NB4 (cell line): Measurements from ENCODE around the gene PIP5K1C.

ENCODE experiments used
- CTCF ChIP-seq: IDR thresholded peaks from one replicate; pipeline ENCODE4 v1.5.1; 2012; ENCODE audit warnings: low read depth, low read length
- MAX ChIP-seq: IDR thresholded peaks from 2 replicates; pipeline ENCODE4 v1.6.1; 2011; ENCODE audit warnings: low read depth, low read length
- MYC ChIP-seq: IDR thresholded peaks from 2 replicates; pipeline ENCODE4 v1.6.1; 2011; ENCODE audit warnings: low read depth, low read length
- POLR2A ChIP-seq: IDR thresholded peaks from 2 replicates; pipeline ENCODE4 v1.6.1; 2011; ENCODE audit warnings: mild to moderate bottlenecking; ENCODE audit not compliant: insufficient read length; ENCODE audit errors: extremely low read depth

- TF ChIP-seq POLR2A (no peak), CTCF (no peak), MYC (no peak), MAX (no peak)
Measured at GRCh38 chr19:3738477-3739220, 38.4 kb upstream of the PIP5K1C start.
